Measurements from ENCODE around the gene TTC39C. TPM values are rescaled to one million over a fixed set of nuclear protein-coding genes. Genes with fewer than 3 reads are reported as not detected.
A peak's percentile ranks its signal among the peaks of the same experiment; 100 is the strongest.

Gene TTC39C
- total RNA-seq, 3 donors from 2014 or later: 49.8 to 59.0 (median 53.0) TPM

DNA sequence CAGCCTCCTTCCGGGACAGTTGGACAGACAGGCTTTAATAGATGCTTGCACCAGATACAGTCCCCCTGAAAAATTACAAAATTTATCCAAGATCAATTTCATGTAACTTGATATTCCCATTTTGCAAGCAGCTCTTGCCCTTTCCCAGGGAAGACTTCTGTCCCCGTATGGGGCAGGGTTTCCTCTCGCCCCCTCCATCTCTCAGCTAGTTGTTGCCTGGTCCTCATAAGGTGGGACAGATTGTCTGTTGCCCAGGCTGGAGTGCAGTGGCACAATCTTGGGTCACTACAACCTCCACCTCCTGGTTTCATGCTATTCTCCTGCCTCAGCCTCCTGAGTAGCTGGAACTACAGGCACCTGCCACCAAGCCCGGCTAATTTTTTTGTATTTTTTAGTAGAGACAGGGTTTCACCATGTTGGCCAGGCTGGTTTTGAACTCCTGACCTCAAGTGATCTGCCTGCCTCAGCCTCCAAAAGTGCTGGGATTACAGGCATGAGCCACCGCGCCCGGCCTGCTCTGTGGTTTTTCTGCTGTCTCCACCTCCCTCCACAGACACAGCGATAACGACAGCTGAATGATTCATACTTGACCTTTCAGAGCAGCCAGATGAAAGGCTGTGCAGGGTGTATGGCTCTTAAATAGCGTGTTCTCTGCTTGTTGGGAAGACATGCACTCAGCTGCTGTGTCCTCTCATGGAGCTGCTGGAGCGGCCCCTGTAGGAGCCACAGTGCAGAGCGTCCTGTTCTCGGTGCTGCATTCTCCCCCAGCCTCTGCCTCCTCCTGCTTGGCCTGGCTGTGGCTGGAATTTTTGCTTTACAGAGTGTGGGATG lies 61.4 kb downstream of the TTC39C start:
- H3K4me1 ChIP-seq: no peaks in the 10 kb centered on the region
- H3K27ac ChIP-seq: peak overlapping the region in 1 of 2 donors; percentile 54
- DNase-seq (ENCODE audit: low spot score in 2 of 2): peak in 1 of 2 donors; percentile 25
- no peaks in the 10 kb centered on the region for H3K9me3 ChIP-seq
- intact Hi-C loops (cut with DNase I; ENCODE audit: low total_unique reads): no loop called here
- H3K36me3 ChIP-seq: no peaks in the 10 kb centered on the region
- H3K4me3 ChIP-seq: no peak overlapping the region
- H3K27me3 ChIP-seq: no peaks in the 10 kb centered on the region
- TF ChIP-seq, protein P1, sequence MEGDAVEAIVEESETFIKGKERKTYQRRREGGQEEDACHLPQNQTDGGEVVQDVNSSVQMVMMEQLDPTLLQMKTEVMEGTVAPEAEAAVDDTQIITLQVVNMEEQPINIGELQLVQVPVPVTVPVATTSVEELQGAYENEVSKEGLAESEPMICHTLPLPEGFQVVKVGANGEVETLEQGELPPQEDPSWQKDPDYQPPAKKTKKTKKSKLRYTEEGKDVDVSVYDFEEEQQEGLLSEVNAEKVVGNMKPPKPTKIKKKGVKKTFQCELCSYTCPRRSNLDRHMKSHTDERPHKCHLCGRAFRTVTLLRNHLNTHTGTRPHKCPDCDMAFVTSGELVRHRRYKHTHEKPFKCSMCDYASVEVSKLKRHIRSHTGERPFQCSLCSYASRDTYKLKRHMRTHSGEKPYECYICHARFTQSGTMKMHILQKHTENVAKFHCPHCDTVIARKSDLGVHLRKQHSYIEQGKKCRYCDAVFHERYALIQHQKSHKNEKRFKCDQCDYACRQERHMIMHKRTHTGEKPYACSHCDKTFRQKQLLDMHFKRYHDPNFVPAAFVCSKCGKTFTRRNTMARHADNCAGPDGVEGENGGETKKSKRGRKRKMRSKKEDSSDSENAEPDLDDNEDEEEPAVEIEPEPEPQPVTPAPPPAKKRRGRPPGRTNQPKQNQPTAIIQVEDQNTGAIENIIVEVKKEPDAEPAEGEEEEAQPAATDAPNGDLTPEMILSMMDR (IDR thresholded peaks at IDR 0.05): peak in 1 of 3 donors; percentile 27
- TF ChIP-seq POLR2A (IDR thresholded peaks at IDR 0.05) (no peak), POLR2AphosphoS5 (IDR thresholded peaks at IDR 0.05) (peak in 1 of 3 donors; percentile 74)

DNA sequence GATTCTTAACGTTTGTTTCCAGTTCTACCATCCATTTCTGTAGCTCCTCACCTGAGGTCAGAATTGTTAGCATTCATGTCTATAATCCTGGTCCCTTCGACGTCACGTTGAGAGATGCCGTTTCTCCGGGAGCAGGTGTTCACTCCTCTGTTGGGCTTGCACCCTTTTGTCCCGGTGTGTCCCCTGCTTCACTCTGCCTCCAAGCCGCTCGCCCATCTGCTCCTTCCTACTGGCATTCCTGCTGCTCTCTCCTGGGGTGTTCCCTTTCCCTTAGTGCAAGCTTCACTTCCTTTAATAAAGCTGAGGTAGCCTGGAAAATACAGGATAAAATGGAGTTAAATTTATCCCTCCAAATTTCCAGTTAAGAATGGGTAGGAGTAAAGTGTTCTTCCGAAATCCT lies 62.4 kb downstream of the TTC39C start:
- Histone ChIP-seq H3K9me3 (no peaks in the 10 kb centered on the region), H3K4me3 (no peak overlapping the region), H3K36me3 (no peaks in the 10 kb centered on the region), H3K27ac (no peak overlapping the region), H3K27me3 (no peaks in the 10 kb centered on the region), H3K4me1 (no peaks in the 10 kb centered on the region)
- TF ChIP-seq POLR2AphosphoS5 (IDR thresholded peaks at IDR 0.05) (no peak), POLR2A (IDR thresholded peaks at IDR 0.05) (no peak)
- TF ChIP-seq, protein P1 (IDR thresholded peaks at IDR 0.05): no peak
- no peak for DNase-seq (ENCODE audit: low spot score in 2 of 2)
- intact Hi-C loops (cut with DNase I; ENCODE audit: low total_unique reads): no loop called here

- Histone ChIP-seq H3K27me3 (no peaks in the 10 kb centered on the region), H3K27ac (no peak overlapping the region), H3K36me3 (no peaks in the 10 kb centered on the region), H3K4me3 (no peak overlapping the region), H3K4me1 (no peaks in the 10 kb centered on the region), H3K9me3 (no peaks in the 10 kb centered on the region)
- intact Hi-C loops (cut with DNase I; ENCODE audit: low total_unique reads): no loop called here
- TF ChIP-seq, protein P1 (IDR thresholded peaks at IDR 0.05): no peak
- no peak for DNase-seq (ENCODE audit: low spot score in 2 of 2)
Measured at GRCh38 chr18:24078391-24078790, 63.8 kb downstream of the TTC39C start.

- Histone ChIP-seq H3K4me1 (no peaks in the 10 kb centered on the region), H3K27ac (no peak overlapping the region), H3K4me3 (no peak overlapping the region), H3K27me3 (no peaks in the 10 kb centered on the region), H3K36me3 (no peaks in the 10 kb centered on the region), H3K9me3 (no peaks in the 10 kb centered on the region)
- intact Hi-C loops (cut with DNase I; ENCODE audit: low total_unique reads): loop anchor here (5.0 kb wide), 1 partner anchor 484 kb away; no protein-coding TSS in a partner anchor
- no peak for TF ChIP-seq POLR2A (IDR thresholded peaks at IDR 0.05)
- no peak for TF ChIP-seq POLR2AphosphoS5 (IDR thresholded peaks at IDR 0.05)
- TF ChIP-seq, protein P1 (IDR thresholded peaks at IDR 0.05): no peak
- no peak for DNase-seq (ENCODE audit: low spot score in 2 of 2)
Measured at GRCh38 chr18:24080861-24081260, 66.3 kb downstream of the TTC39C start.

GRCh38 chr18:24083550-24083949 lies 69.0 kb downstream of the TTC39C start:
- no peaks in the 10 kb centered on the region for H3K9me3 ChIP-seq
- H3K27me3 ChIP-seq: no peaks in the 10 kb centered on the region
- no peak overlapping the region for H3K27ac ChIP-seq
- TF ChIP-seq POLR2AphosphoS5 (IDR thresholded peaks at IDR 0.05) (no peak), POLR2A (IDR thresholded peaks at IDR 0.05) (no peak)
- TF ChIP-seq, protein P1 (IDR thresholded peaks at IDR 0.05): no peak
- no peak for DNase-seq (ENCODE audit: low spot score in 2 of 2)
- no peaks in the 10 kb centered on the region for H3K36me3 ChIP-seq
- intact Hi-C loops (cut with DNase I; ENCODE audit: low total_unique reads): loop anchor here (5.0 kb wide), 1 partner anchor 486 kb away; no protein-coding TSS in a partner anchor
- H3K4me1 ChIP-seq: no peaks in the 10 kb centered on the region
- H3K4me3 ChIP-seq: no peak overlapping the region

Measured in breast epithelium (tissue), 4 donors.